DND-41 (cell line): ENCODE results near the gene MRPL1.

Experiments used
- ATAC-seq: fragments of 200-7000 bp; cut with Tn5 transposase; 3 replicates; pipeline ENCODE4 v1.9.1; 2021; ENCODE audit warnings: low read depth; ENCODE audit not compliant: insufficient read depth
- DNase-seq: peaks from one replicate; pipeline ENCODE4 v3.0.0-alpha.2; 2020
- H2AFZ ChIP-seq: 2 replicates; pipeline ENCODE4 v1.6.0; 2012; ENCODE audit warnings: low read depth, low read length
- H3K27ac ChIP-seq: 2 replicates; pipeline ENCODE4 v1.5.1; 2012; ENCODE audit warnings: low read length, inconsistent platforms
- H3K27me3 ChIP-seq: fragments of 200-600 bp; sonication (generic); 2 replicates; pipeline ENCODE4 v1.6.0; 2012; ENCODE audit warnings: low read length, mild to moderate bottlenecking, inconsistent platforms; ENCODE audit not compliant: insufficient read depth, poor library complexity
- H3K36me3 ChIP-seq: 2 replicates; pipeline ENCODE4 v1.5.1; 2012; ENCODE audit warnings: low read length, inconsistent platforms; ENCODE audit not compliant: insufficient read depth
- H3K4me1 ChIP-seq: 2 replicates; pipeline ENCODE4 v1.5.1; 2012; ENCODE audit warnings: mild to moderate bottlenecking, low read length; ENCODE audit not compliant: insufficient read depth
- H3K4me2 ChIP-seq: 2 replicates; pipeline ENCODE4 v1.6.0; 2012; ENCODE audit warnings: mild to moderate bottlenecking, moderate library complexity, low read length, inconsistent platforms; ENCODE audit not compliant: insufficient read depth
- H3K4me3 ChIP-seq, 2 experiments: fragments of 200-600 bp in 1 of 2; shearing (Covaris generic) in 1 of 2; 2 replicates each; pipeline ENCODE4 v1.5.1; 2012 to 2016; ENCODE audit warnings: inconsistent platforms in 2 of 2, low read length in 2 of 2, mild to moderate bottlenecking in 2 of 2, low read depth in 1 of 2, moderate library complexity in 1 of 2
- H3K79me2 ChIP-seq: 2 replicates; pipeline ENCODE4 v1.6.0; 2012; ENCODE audit warnings: low read length, inconsistent platforms; ENCODE audit not compliant: insufficient read depth
- H3K9ac ChIP-seq: 2 replicates; pipeline ENCODE4 v1.6.0; 2012; ENCODE audit warnings: low read depth, mild to moderate bottlenecking, inconsistent platforms, low read length, moderate library complexity
- H3K9me3 ChIP-seq: 2 replicates; pipeline ENCODE4 v1.5.1; 2012; ENCODE audit warnings: low read length, moderate library complexity, mild to moderate bottlenecking, inconsistent platforms; ENCODE audit not compliant: insufficient read depth, severe bottlenecking
- H4K20me1 ChIP-seq: 2 replicates; pipeline ENCODE4 v1.6.0; 2012; ENCODE audit warnings: low read length; ENCODE audit not compliant: insufficient read depth
- EZH2 ChIP-seq: IDR thresholded peaks from 3 replicates; pipeline ENCODE4 v1.6.1; 2012; ENCODE audit warnings: borderline replicate concordance, low read depth, mild to moderate bottlenecking, moderate library complexity, low read length, inconsistent platforms; ENCODE audit not compliant: severe bottlenecking
- TF ChIP-seq, protein P1 (sequence below): IDR thresholded peaks from 2 replicates; pipeline ENCODE4 v1.5.1; 2012; ENCODE audit warnings: borderline replicate concordance, low read length, moderate library complexity, mild to moderate bottlenecking; ENCODE audit not compliant: poor library complexity, severe bottlenecking; ENCODE audit errors: extremely low read depth

Gene MRPL1

DNA sequence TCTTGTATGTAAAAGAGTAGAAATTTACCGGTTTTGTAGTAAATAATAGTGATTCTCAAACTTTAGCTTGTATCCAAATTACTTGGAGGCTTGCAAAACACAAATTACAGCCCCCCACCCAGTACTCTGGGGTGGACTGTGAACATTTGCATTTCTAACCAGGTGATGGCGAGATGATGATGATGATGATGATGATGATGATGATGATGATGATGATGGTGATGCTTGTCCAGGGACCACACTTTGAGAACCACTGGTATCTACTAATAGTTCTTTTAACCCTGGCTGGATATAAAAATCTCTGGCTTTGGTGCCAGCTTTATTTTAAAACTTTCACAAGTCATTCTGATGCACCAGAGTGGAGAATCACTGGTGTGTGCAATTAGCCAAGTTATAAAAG is 96.3 kb downstream of the MRPL1 start:
- Histone ChIP-seq H3K9ac (no peak overlapping the region), H2AFZ (no peak overlapping the region), H3K4me1 (no peaks in the 10 kb centered on the region), H4K20me1 (no peaks in the 10 kb centered on the region), H3K36me3 (peaks cover 1% of the 10 kb centered on the region; the same call in 1 of the 2 replicates), H3K27me3 (no peaks in the 10 kb centered on the region), H3K79me2 (no peaks in the 10 kb centered on the region), H3K27ac (no peak overlapping the region), H3K4me3 (no peak overlapping the region), H3K4me2 (no peak overlapping the region), H3K9me3 (no peaks in the 10 kb centered on the region)
- DNase-seq (no peak), ATAC-seq (no peak)
- TF ChIP-seq, protein P1, sequence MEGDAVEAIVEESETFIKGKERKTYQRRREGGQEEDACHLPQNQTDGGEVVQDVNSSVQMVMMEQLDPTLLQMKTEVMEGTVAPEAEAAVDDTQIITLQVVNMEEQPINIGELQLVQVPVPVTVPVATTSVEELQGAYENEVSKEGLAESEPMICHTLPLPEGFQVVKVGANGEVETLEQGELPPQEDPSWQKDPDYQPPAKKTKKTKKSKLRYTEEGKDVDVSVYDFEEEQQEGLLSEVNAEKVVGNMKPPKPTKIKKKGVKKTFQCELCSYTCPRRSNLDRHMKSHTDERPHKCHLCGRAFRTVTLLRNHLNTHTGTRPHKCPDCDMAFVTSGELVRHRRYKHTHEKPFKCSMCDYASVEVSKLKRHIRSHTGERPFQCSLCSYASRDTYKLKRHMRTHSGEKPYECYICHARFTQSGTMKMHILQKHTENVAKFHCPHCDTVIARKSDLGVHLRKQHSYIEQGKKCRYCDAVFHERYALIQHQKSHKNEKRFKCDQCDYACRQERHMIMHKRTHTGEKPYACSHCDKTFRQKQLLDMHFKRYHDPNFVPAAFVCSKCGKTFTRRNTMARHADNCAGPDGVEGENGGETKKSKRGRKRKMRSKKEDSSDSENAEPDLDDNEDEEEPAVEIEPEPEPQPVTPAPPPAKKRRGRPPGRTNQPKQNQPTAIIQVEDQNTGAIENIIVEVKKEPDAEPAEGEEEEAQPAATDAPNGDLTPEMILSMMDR = no peak
- no peak for TF ChIP-seq EZH2

DNA sequence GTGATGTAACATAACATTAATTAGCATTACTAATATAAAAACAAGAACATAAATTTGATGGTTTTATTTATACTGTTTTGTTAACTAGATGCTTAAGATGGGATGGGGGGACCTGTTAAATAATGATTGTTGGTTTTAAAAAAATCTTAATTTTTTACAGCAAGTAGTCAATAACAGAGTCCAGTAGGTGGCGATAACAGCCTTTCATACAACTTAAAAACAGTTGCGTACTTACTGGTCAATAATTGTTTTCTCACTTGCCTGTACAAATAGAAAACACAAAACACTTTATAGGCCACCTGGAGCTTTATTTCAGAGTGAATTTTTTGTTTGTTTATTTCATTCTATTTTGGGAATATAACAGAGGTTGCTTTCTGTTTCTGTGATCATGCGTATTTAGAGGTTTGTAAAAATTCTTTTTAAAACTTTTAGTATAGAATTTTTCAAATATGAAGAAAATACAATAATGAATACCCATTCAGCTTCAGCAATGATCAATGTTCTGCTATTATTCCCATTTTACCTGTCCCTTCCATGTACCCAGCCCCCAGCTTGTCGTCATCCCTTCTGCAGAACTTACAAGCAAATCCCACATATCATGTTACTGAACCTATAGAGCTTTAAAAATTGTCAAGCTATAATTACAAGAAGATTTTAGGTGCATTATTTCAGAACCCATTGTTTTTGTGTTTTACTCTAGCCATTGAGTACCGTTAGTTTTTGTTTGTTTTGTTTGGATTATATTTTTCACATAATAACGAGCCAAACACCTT is 97.1 kb downstream of the MRPL1 start:
- ATAC-seq (no peak), DNase-seq (peak; percentile 9)
- no peaks in the 10 kb centered on the region for H4K20me1 ChIP-seq
- no peak overlapping the region for H2AFZ ChIP-seq
- no peaks in the 10 kb centered on the region for H3K36me3 ChIP-seq
- H3K9ac ChIP-seq = no peak overlapping the region
- H3K9me3 ChIP-seq = no peaks in the 10 kb centered on the region
- H3K4me3 ChIP-seq = no peak overlapping the region
- no peak overlapping the region for H3K27ac ChIP-seq
- no peak for TF ChIP-seq EZH2
- TF ChIP-seq, protein P1 = peak; percentile 74
- H3K4me2 ChIP-seq = no peak overlapping the region
- H3K79me2 ChIP-seq = no peaks in the 10 kb centered on the region
- no peaks in the 10 kb centered on the region for H3K27me3 ChIP-seq
- H3K4me1 ChIP-seq = no peaks in the 10 kb centered on the region

DNA sequence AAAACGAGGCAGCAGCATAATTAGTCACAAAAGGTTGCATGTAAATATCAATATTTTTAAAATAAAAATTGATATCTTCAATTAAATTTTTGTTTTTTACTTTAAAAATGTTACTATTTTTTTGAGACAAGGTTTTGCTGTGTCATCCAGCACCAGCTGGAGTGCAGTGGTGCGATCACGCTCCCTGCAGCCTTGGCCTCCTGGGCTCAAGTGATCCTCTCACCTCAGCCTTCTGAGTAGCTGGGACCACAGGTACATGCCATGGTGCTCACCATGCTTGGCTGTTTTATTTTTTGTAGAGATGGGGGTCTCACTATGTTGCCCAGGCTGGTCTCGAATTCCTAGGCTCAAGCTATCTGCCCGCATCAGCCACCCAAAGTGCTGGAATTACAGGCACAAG is 97.7 kb downstream of the MRPL1 start:
- H3K27ac ChIP-seq = no peak overlapping the region
- no peaks in the 10 kb centered on the region for H3K4me1 ChIP-seq
- DNase-seq (no peak), ATAC-seq (no peak)
- H3K9me3 ChIP-seq = no peaks in the 10 kb centered on the region
- no peak for TF ChIP-seq EZH2
- TF ChIP-seq, protein P1 = no peak
- H3K27me3 ChIP-seq = no peaks in the 10 kb centered on the region
- no peaks in the 10 kb centered on the region for H3K79me2 ChIP-seq
- H3K36me3 ChIP-seq = no peaks in the 10 kb centered on the region
- H4K20me1 ChIP-seq = no peaks in the 10 kb centered on the region
- no peak overlapping the region for H3K9ac ChIP-seq
- H3K4me3 ChIP-seq = no peak overlapping the region
- no peak overlapping the region for H2AFZ ChIP-seq
- H3K4me2 ChIP-seq = no peak overlapping the region
